Central memory CD8-positive, alpha-beta T cell (primary cell): Measurements from ENCODE around the gene RFX2.
A peak's percentile ranks its signal among the peaks of the same experiment; 100 is the strongest.

ENCODE experiments used
- ATAC-seq: fragments of 150-1000 bp; cut with Tn5 transposase; replicated peaks from 2 replicates; pipeline ENCODE4 v1.10.0; 2022; ENCODE audit warnings: mild to moderate bottlenecking, moderate FRiP score, moderate number of reproducible peaks; ENCODE audit not compliant: poor library complexity, severe bottlenecking; ENCODE audit errors: extremely low read depth
- DNase-seq, 2 donors: peaks; one replicate each; pipeline ENCODE4 v3.0.0; 2021; ENCODE audit warnings: low spot score in 2 of 2
- H3K27ac Mint-ChIP-seq: one replicate; pipeline ENCODE4 v1.8.0; 2022; ENCODE audit warnings: low read depth, mild to moderate bottlenecking, moderate library complexity, mixed read lengths
- H3K27me3 Mint-ChIP-seq: one replicate; pipeline ENCODE4 v1.8.0; 2022; ENCODE audit warnings: mixed read lengths
- H3K36me3 Mint-ChIP-seq: one replicate; pipeline ENCODE4 v1.8.0; 2022; ENCODE audit warnings: mild to moderate bottlenecking, moderate library complexity, mixed read lengths; ENCODE audit not compliant: insufficient read depth
- H3K4me1 Mint-ChIP-seq: one replicate; pipeline ENCODE4 v1.8.0; 2022; ENCODE audit warnings: mixed read lengths
- H3K4me3 Mint-ChIP-seq: one replicate; pipeline ENCODE4 v1.8.0; 2022; ENCODE audit warnings: mild to moderate bottlenecking, moderate library complexity, mixed read lengths
- H3K9me3 Mint-ChIP-seq: one replicate; pipeline ENCODE4 v1.8.0; 2022; ENCODE audit warnings: mixed read lengths

RFX2 gene

GRCh38 chr19:6045108-6045507, 65.2 kb downstream of the RFX2 start:
- DNase-seq (peak in 1 of 2 donors; percentile 2), ATAC-seq (no peak)
- H3K27me3 Mint-ChIP-seq, result peaks cover 13% of the 10 kb centered on the region
- no peaks in the 10 kb centered on the region for H3K36me3 Mint-ChIP-seq
- no peak overlapping the region for H3K4me3 Mint-ChIP-seq
- H3K4me1 Mint-ChIP-seq, result peaks cover 5% of the 10 kb centered on the region
- no peaks in the 10 kb centered on the region for H3K9me3 Mint-ChIP-seq
- no peak overlapping the region for H3K27ac Mint-ChIP-seq

DNA sequence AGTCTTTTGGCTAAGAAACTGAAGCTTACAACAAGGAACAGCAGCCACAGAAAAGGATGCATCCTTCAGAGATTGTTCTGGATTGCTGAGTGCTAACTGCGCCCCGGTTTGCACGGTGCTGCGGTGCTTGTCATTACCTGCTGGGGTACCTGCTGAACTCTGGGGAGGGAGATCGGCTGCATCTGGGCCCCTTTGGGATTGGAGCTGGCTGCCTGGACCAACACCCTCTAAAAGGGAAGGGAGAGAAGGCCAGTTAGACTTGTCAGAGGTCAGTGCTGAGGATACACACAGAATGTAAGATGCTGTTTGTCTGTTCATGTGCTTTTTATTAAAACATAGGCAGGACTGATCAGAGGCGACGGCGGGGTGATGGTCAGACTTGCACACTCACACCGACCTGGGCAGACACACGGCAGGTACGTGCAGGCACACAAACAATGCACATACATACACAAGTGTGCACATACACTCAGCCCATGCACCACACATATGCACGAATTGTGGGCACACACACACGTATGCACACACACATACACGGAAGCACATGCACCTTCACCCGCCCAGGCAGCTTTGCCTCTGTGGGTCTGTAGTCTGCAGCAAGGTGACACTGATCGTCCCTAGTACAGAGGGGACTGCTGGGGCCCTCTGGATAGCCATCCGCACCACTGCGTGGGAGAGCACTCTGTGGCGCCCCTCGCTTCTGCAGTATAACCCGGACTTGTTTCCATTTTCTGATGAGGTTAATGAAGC, 66.1 kb downstream of the RFX2 start:
- no peaks in the 10 kb centered on the region for H3K9me3 Mint-ChIP-seq
- DNase-seq (no peak), ATAC-seq (no peak)
- no peak overlapping the region for H3K4me3 Mint-ChIP-seq
- H3K36me3 Mint-ChIP-seq, result no peaks in the 10 kb centered on the region
- H3K4me1 Mint-ChIP-seq, result peaks cover 6% of the 10 kb centered on the region
- no peak overlapping the region for H3K27ac Mint-ChIP-seq
- peaks cover 7% of the 10 kb centered on the region for H3K27me3 Mint-ChIP-seq

DNA sequence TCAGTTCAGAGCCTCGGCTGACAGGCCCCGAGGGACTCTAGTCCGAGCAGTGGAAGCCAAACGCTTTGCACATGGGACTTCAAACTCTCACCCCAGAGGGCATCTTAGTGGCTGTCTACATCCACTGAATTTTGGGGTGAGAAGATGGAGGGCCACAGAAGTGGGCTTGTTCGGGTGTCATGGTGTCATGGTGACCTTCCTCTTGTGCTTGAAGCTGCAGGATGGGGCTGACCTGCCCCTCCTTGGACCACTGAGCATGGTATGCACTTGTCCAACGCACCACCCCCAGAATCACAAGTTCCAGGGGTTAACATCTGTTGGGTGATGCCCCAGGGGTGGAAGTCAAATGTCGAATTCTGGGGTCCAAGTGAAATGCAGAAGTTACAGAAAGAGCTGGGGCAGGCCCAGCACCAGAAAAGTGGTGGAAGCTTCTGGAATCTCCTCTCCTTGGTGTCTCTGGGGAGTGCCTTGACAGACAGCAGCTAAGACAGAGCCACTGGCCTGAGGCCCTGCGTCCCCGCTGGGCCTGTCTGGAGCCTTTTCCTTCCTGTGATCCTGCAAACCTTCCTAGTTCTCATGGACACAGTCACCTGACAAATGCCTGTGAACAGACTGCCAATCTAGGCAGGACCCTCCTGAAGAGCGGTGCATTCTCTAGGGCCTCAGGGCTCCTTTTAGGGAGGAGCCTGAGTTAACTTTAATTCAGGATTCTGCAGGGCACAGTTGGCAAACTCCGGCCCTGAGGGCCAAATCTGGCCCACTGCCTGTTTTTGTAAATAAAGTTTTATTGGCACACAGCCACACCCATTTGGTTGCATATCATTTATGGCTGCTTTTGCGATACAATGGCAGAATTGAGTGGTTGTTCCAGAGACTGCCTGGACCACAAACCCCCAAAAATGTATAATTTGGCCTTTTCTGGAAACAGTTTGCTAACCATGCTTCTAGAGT, 67.2 kb downstream of the RFX2 start:
- ATAC-seq (no peak), DNase-seq (peak in 1 of 2 donors; percentile 12)
- no peak overlapping the region for H3K27ac Mint-ChIP-seq
- no peak overlapping the region for H3K4me3 Mint-ChIP-seq
- H3K4me1 Mint-ChIP-seq, result peaks cover 6% of the 10 kb centered on the region
- H3K9me3 Mint-ChIP-seq, result no peaks in the 10 kb centered on the region
- no peaks in the 10 kb centered on the region for H3K27me3 Mint-ChIP-seq
- no peaks in the 10 kb centered on the region for H3K36me3 Mint-ChIP-seq

DNA sequence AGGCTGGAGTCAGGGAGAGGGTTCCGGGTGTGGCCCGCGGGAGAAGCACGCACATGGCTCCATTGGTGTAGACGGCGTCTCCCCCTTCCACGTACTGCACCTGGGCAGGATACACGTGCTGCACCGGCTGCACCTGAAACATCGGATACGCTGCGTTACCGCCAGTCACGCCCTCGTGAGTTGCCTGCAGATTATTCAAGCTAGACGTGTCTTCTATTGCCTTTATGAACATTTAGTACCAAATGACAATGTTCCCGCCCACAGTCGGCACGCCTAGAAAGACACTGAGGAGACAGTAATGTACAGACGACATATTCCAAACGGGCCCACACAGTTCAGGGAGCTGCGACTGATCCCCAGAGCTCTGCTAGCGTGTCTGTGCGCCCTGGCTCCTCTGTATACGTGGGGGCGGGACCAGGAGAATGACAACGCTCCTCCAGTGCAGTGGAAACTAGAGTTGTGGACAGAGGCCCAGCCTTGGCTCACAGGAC, 68.3 kb downstream of the RFX2 start:
- peaks cover 6% of the 10 kb centered on the region for H3K4me1 Mint-ChIP-seq
- no peak for ATAC-seq
- H3K9me3 Mint-ChIP-seq, result no peaks in the 10 kb centered on the region
- peak in 1 of 2 donors; percentile 2 for DNase-seq
- H3K36me3 Mint-ChIP-seq, result no peaks in the 10 kb centered on the region
- no peak overlapping the region for H3K27ac Mint-ChIP-seq
- no peak overlapping the region for H3K4me3 Mint-ChIP-seq
- no peaks in the 10 kb centered on the region for H3K27me3 Mint-ChIP-seq

DNA sequence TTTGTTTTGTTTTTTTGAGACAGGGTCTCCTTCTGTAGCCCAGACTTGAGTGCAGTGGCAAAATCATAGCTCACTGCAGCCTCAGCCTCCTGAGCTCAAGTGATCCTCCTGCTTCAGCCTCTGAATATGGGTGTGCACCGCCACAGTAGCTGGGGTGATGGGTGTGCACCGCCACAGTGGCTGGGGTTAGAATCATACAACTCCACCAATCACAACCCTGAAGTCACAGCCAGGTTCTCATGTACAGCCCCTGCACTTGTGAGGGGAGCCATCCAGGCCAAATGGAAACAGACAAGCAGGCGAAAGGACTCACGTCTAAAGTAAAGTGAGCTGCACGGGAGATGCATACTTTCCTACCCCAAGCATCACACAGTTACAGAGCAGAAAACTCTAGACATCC, 69.2 kb downstream of the RFX2 start:
- no peak overlapping the region for H3K4me3 Mint-ChIP-seq
- ATAC-seq (no peak), DNase-seq (peak in 1 of 2 donors; percentile 8)
- H3K36me3 Mint-ChIP-seq, result peaks cover 1% of the 10 kb centered on the region
- H3K9me3 Mint-ChIP-seq, result no peaks in the 10 kb centered on the region
- H3K27ac Mint-ChIP-seq, result no peak overlapping the region
- peaks cover 6% of the 10 kb centered on the region for H3K4me1 Mint-ChIP-seq
- no peaks in the 10 kb centered on the region for H3K27me3 Mint-ChIP-seq

DNA sequence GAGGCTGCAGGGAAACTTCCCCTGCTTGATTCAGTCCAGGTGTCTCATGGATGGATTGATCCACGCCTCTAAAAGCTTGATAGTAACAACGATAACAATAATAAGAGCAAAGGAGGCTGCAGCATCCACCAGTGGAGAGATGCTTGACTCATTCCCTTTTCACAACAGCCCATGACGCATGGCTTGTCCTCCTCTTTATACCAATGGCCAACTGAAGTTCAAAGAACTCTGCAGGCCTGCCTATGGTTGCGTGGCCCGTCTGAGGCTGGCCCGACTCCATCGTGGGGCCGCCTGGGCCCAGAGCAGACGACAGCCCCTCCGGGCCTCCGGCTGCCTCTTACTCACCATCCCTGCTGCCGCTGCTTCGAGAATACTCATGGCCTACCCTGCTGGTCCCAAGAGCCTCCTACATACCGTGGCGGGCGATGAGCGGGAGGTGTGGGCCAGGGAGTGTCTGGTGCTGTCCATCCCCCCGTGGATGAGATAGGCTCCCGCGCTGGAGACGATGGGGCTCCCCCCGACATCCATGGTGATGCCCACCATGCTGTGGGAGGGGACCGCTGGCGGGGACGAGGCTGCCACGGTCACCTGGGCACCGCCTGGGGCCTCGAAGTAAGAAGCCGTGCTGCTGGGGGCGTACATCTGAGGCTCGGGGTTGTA, 70.6 kb downstream of the RFX2 start:
- DNase-seq (no peak), ATAC-seq (no peak)
- Mint-ChIP-seq H3K36me3 (peaks cover 1% of the 10 kb centered on the region), H3K9me3 (no peaks in the 10 kb centered on the region), H3K27me3 (no peaks in the 10 kb centered on the region), H3K4me3 (no peak overlapping the region), H3K4me1 (peaks cover 6% of the 10 kb centered on the region), H3K27ac (no peak overlapping the region)

- ATAC-seq (no peak), DNase-seq (no peak)
- Mint-ChIP-seq H3K9me3 (no peaks in the 10 kb centered on the region), H3K27ac (no peak overlapping the region), H3K36me3 (peaks cover 1% of the 10 kb centered on the region), H3K4me1 (peaks cover 6% of the 10 kb centered on the region), H3K27me3 (no peaks in the 10 kb centered on the region), H3K4me3 (no peak overlapping the region)
These were observed 71.5 kb downstream of the RFX2 start for GRCh38 chr19:6038634-6039405.

GRCh38 chr19:6035026-6035425, 75.3 kb downstream of the RFX2 start:
- Mint-ChIP-seq H3K4me3 (no peak overlapping the region), H3K27me3 (no peaks in the 10 kb centered on the region), H3K27ac (no peak overlapping the region), H3K9me3 (no peaks in the 10 kb centered on the region), H3K4me1 (peaks cover 6% of the 10 kb centered on the region), H3K36me3 (peaks cover 1% of the 10 kb centered on the region)
- DNase-seq (no peak), ATAC-seq (no peak)

- DNase-seq (no peak), ATAC-seq (no peak)
- no peaks in the 10 kb centered on the region for H3K27me3 Mint-ChIP-seq
- no peaks in the 10 kb centered on the region for H3K9me3 Mint-ChIP-seq
- no peak overlapping the region for H3K27ac Mint-ChIP-seq
- H3K4me1 Mint-ChIP-seq, result peaks cover 6% of the 10 kb centered on the region
- H3K36me3 Mint-ChIP-seq, result peaks cover 2% of the 10 kb centered on the region
- H3K4me3 Mint-ChIP-seq, result no peak overlapping the region
These were observed 75.8 kb downstream of the RFX2 start for GRCh38 chr19:6034512-6034911.

DNA sequence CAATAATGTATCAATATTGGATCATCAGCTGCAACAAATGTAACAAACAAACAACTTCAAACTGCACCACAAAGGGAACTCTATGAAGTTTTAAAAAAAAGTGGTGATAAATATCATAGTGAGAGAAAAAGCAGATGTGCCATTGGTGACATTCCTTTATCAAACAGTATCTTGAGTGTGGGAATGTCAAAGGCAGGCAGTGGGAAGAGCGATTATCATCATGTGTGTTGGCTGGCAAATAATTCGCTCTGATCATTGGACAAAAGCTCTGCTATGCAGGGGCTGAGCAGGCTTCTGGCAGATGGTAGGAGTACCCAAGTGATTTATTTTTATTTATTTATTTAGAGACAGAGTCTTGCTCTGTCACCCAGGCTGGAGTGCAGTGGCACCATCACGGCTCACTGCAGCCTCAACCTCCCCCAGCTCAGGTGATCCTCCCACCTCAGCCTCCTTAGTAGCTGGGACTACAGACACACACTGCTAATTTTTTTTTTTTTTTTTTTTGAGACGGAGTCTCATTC, 76.5 kb downstream of the RFX2 start:
- ATAC-seq, result no peak
- H3K4me1 Mint-ChIP-seq, result peaks cover under 1% of the 10 kb centered on the region

DNA sequence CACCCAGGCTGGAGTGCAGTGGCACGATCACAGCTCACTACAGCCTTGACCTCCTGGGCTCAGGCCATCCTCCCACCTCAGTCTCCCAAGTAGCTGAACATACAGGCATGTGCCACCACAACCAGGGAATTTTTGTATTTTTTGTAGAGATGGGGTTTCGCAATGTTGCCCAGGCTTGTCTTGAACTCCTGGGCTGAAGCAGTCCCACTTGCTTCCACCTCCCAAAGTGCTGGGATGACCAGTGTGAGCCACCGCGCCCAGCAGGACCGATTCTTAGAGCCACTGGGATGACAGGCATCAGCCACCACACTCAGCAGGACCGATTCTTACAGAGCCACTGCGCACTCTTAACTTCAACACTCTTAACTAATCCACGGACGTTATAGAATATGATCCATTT, 77.5 kb downstream of the RFX2 start:
- DNase-seq (no peak), ATAC-seq (no peak)
- H3K4me1 Mint-ChIP-seq, result no peaks in the 10 kb centered on the region
- no peak overlapping the region for H3K4me3 Mint-ChIP-seq
- H3K36me3 Mint-ChIP-seq, result peaks cover 4% of the 10 kb centered on the region
- H3K27me3 Mint-ChIP-seq, result no peaks in the 10 kb centered on the region
- H3K9me3 Mint-ChIP-seq, result no peaks in the 10 kb centered on the region
- H3K27ac Mint-ChIP-seq, result peak overlapping the region; percentile 58

More for the DNA sequence above, 76.5 kb downstream of the RFX2 start:
- no peaks in the 10 kb centered on the region for H3K27me3 Mint-ChIP-seq
- no peak for DNase-seq
- H3K36me3 Mint-ChIP-seq, result peaks cover 4% of the 10 kb centered on the region
- no peak overlapping the region for H3K4me3 Mint-ChIP-seq
- no peaks in the 10 kb centered on the region for H3K9me3 Mint-ChIP-seq
- no peak overlapping the region for H3K27ac Mint-ChIP-seq

GRCh38 chr19:6032381-6032780, 77.9 kb downstream of the RFX2 start:
- DNase-seq (no peak), ATAC-seq (no peak)
- peaks cover 4% of the 10 kb centered on the region for H3K36me3 Mint-ChIP-seq
- H3K9me3 Mint-ChIP-seq, result no peaks in the 10 kb centered on the region
- H3K27ac Mint-ChIP-seq, result peak overlapping the region; percentile 58
- H3K27me3 Mint-ChIP-seq, result no peaks in the 10 kb centered on the region
- no peak overlapping the region for H3K4me3 Mint-ChIP-seq
- H3K4me1 Mint-ChIP-seq, result no peaks in the 10 kb centered on the region
